Measurements from ENCODE around the gene GALNT18. TPM values are rescaled to one million over a fixed set of nuclear protein-coding genes. Genes with fewer than 3 reads are reported as not detected.

The GALNT18 gene
- total RNA-seq, 1 experiment from 2014 or later = 1.7 TPM

GRCh38 chr11:11582011-11582701 lies 39.6 kb downstream of the GALNT18 start:
- peak overlapping the region in 1 of 3 experiments; percentile 4; a peak in 1 of 7 replicates for H3K27ac Mint-ChIP-seq
- no peak overlapping the region for H2AFZ ChIP-seq (ENCODE audit: low read length)
- peak; percentile 19 for DNase-seq

More at GRCh38 chr11:11582011-11582701, 39.6 kb downstream of the GALNT18 start:
- H4K20me1 ChIP-seq (ENCODE audit: control insufficient read depth, insufficient read depth, insufficient read length) = no peaks in the 10 kb centered on the region
- Mint-ChIP-seq H3K4me1 (peaks cover 13 to 23% of the 10 kb centered on the region in 2 experiments), H3K27me3 (ENCODE audit: low read depth) (no peaks in the 10 kb centered on the region; the same call in 1 of the 2 replicates), H3K36me3 (ENCODE audit: insufficient read depth in 1 of 3, low read depth in 3 of 3) (no peaks in the 10 kb centered on the region; a peak in 1 of 7 replicates), H3K4me3 (no peak overlapping the region), H3K9me3 (no peaks in the 10 kb centered on the region)
- no peak overlapping the region for H3K27ac ChIP-seq (ENCODE audit: insufficient read length, low read depth, low read length)
- no peak overlapping the region; the same call in 1 of the 2 replicates for H2BK15ac ChIP-seq (ENCODE audit: low read depth, low read length)
- H2BK12ac ChIP-seq (ENCODE audit: insufficient read length, low read depth, low read length) = no peak overlapping the region
- H3K4ac ChIP-seq (ENCODE audit: low read depth, low read length) = no peak overlapping the region
- no peak overlapping the region for H3K9ac ChIP-seq (ENCODE audit: extremely low read depth, insufficient read length, low read length)
- no peak overlapping the region for H3K23ac ChIP-seq (ENCODE audit: insufficient read length, low read depth, low read length)
- H2BK5ac ChIP-seq (ENCODE audit: insufficient read length, low read length) = no peak overlapping the region
- H3K14ac ChIP-seq (ENCODE audit: insufficient read depth, low read length) = no peak overlapping the region
- no peak overlapping the region for H3K18ac ChIP-seq (ENCODE audit: insufficient read length, low read depth, low read length)
- no peaks in the 10 kb centered on the region for H3K79me2 ChIP-seq (ENCODE audit: insufficient read depth, low read length)
- no peaks in the 10 kb centered on the region for H3K4me1 ChIP-seq (ENCODE audit: insufficient read depth, low read length)
- no peak overlapping the region for H2AK5ac ChIP-seq (ENCODE audit: insufficient read length, low read length)
- H2BK20ac ChIP-seq (ENCODE audit: low read depth, low read length, poor library complexity, severe bottlenecking) = no peak overlapping the region
- H3K23me2 ChIP-seq (ENCODE audit: insufficient read length, low read depth, low read length, poor library complexity, severe bottlenecking) = no peaks in the 10 kb centered on the region
- no peaks in the 10 kb centered on the region for H3K9me3 ChIP-seq (ENCODE audit: control insufficient read depth, low read depth, low read length)
- H2BK120ac ChIP-seq (ENCODE audit: low read depth, low read length, poor library complexity, severe bottlenecking) = no peak overlapping the region
- no peak overlapping the region for H3K56ac ChIP-seq (ENCODE audit: insufficient read length, low read depth, low read length)
- WGBS (ENCODE audit: extremely low coverage, insufficient read length, low lambda C conversion rate) = no CpG with 5 or more reads among the region's 5 CpGs
- H3K4me2 ChIP-seq (ENCODE audit: insufficient read depth, insufficient read length, low read length) = no peak overlapping the region
- TF ChIP-seq CTCF (conservative IDR thresholded peaks at IDR 0.05) = no peak
- no peaks in the 10 kb centered on the region for H3K79me1 ChIP-seq (ENCODE audit: insufficient read depth, low read depth, low read length, poor library complexity, severe bottlenecking)
- H3T11ph ChIP-seq (ENCODE audit: low read length) = no peak overlapping the region
- no peaks in the 10 kb centered on the region; the same call in 1 of the 2 replicates for H3K27me3 ChIP-seq (ENCODE audit: insufficient read depth, low read length)
- no peak overlapping the region for H4K91ac ChIP-seq (ENCODE audit: insufficient read length, low read depth, low read length)
- H4K8ac ChIP-seq (replicated peaks; ENCODE audit: insufficient read length, low read depth, low read length) = no peak overlapping the region
- H4K5ac ChIP-seq (ENCODE audit: insufficient read length, low read depth, low read length) = no peak overlapping the region
